ENCODE results near the gene STK39.
A peak's percentile ranks its signal among the peaks of the same experiment; 100 is the strongest.

DNA sequence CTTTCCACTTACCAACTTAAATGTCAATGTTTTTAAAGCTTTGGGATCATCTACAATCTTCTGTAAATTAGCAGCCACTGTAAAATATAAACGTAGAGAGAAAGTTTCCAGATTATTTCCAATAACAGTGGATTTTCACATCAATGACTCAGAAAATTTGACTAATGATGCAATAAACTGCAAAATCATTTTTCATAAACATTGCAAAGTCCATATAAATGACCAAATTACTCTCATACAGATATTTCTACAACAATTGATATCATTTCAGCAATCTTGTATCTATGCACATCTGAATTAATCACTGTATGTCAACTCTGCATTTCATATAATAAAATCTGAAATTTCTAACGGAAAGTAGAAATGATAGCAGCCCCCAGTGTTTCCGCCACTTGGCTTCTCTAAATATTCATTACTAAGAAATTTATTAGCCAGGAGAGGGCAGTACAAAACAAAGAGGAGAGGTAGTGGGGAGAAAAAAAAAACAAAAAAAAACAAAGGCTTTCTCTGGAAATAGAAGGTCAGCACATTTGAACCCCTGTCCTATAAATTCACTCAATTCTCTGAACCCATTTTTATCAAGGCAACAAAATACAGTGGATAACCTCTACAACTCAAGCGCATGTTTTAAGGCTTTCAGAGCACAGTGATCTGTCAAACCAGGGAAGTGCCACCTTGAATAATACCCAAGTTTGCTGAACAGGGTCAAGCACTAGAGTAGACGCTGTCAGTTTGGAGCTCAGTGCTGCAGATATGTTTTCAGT lies 282.6 kb downstream of the STK39 start:
- TF ChIP-seq, protein P1, sequence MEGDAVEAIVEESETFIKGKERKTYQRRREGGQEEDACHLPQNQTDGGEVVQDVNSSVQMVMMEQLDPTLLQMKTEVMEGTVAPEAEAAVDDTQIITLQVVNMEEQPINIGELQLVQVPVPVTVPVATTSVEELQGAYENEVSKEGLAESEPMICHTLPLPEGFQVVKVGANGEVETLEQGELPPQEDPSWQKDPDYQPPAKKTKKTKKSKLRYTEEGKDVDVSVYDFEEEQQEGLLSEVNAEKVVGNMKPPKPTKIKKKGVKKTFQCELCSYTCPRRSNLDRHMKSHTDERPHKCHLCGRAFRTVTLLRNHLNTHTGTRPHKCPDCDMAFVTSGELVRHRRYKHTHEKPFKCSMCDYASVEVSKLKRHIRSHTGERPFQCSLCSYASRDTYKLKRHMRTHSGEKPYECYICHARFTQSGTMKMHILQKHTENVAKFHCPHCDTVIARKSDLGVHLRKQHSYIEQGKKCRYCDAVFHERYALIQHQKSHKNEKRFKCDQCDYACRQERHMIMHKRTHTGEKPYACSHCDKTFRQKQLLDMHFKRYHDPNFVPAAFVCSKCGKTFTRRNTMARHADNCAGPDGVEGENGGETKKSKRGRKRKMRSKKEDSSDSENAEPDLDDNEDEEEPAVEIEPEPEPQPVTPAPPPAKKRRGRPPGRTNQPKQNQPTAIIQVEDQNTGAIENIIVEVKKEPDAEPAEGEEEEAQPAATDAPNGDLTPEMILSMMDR (conservative IDR thresholded peaks at IDR 0.05; ENCODE audit: low read depth, low read length) = peak; percentile 51
- TF ChIP-seq EZH2 (IDR thresholded peaks at IDR 0.05; ENCODE audit: borderline replicate concordance, low read depth, low read length, poor library complexity, severe bottlenecking) = no peak

All from A673 (cell line).